IMR-90 (cell line): ENCODE data around the gene ADAMTSL1. TPM values are rescaled to one million over a fixed set of nuclear protein-coding genes. Genes with fewer than 3 reads are reported as not detected.

Experiments used
- ATAC-seq: fragments of 200-7000 bp; cut with Tn5 transposase; 2 replicates; pipeline ENCODE4 v1.9.1; 2020; ENCODE audit warnings: low read depth, mild to moderate bottlenecking, moderate library complexity
- BruUV-seq: library from RNA; stranded (reverse); fragments of 400-500 nt; replicated peaks from 2 replicates; lab custom pipeline; 2021; lab: Mats Ljungman, UMichigan
- CTCF ChIA-PET: fragments of 300-600 bp; formaldehyde crosslinking; extraction: SDS; loops from one replicate; lab custom pipeline; 2021; ENCODE audit warnings: antibody characterized with exemption; lab: Yijun Ruan, JAX
- POLR2A ChIA-PET: fragments of 300-600 bp; sonication (Branson Sonifier 250); formaldehyde crosslinking; loops from one replicate; lab custom pipeline; 2022; ENCODE audit warnings: antibody characterized with exemption; ENCODE audit not compliant: unreplicated experiment; lab: Charles Lee
- DNase-seq: peaks from one replicate; pipeline ENCODE4 v3.0.0; 2013
- H2AFZ ChIP-seq: replicated peaks from 2 replicates; pipeline ENCODE3; 2013; ENCODE audit warnings: low read length, mild to moderate bottlenecking; ENCODE audit not compliant: poor library complexity
- H2AK5ac ChIP-seq: 2 replicates; pipeline ENCODE4 v1.6.1; 2013; ENCODE audit warnings: low read depth, low read length, inconsistent platforms
- H2AK9ac ChIP-seq: replicated peaks from 2 replicates; pipeline ENCODE3; 2013; ENCODE audit warnings: mild to moderate bottlenecking, low read depth, low read length, moderate library complexity; ENCODE audit not compliant: poor library complexity
- H2BK120ac ChIP-seq: 2 replicates; pipeline ENCODE4 v1.6.1; 2013; ENCODE audit warnings: low read depth, low read length, inconsistent platforms
- H2BK15ac ChIP-seq: 3 replicates; pipeline ENCODE4 v1.6.1; 2013; ENCODE audit warnings: low read depth, low read length, inconsistent platforms
- H2BK20ac ChIP-seq: 2 replicates; pipeline ENCODE4 v1.6.1; 2013; ENCODE audit warnings: low read depth, mild to moderate bottlenecking, inconsistent platforms, low read length, moderate library complexity
- H2BK5ac ChIP-seq: 2 replicates; pipeline ENCODE4 v1.6.1; 2013; ENCODE audit warnings: mild to moderate bottlenecking, low read depth, low read length, inconsistent platforms; ENCODE audit not compliant: poor library complexity, severe bottlenecking
- H3K14ac ChIP-seq: replicated peaks from 2 replicates; pipeline ENCODE4 v1.6.1; 2013; ENCODE audit warnings: low read depth, low read length, inconsistent platforms
- H3K18ac ChIP-seq: 2 replicates; pipeline ENCODE4 v1.6.1; 2013; ENCODE audit warnings: low read depth, low read length, control low read depth
- H3K23ac ChIP-seq: 2 replicates; pipeline ENCODE4 v1.6.1; 2013; ENCODE audit warnings: low read depth, low read length, inconsistent platforms
- H3K27ac ChIP-seq: 2 replicates; pipeline ENCODE4 v1.5.1; 2013; ENCODE audit warnings: mild to moderate bottlenecking, control low read depth, low read length; ENCODE audit not compliant: insufficient read depth
- H3K27me3 ChIP-seq: 2 replicates; pipeline ENCODE4 v1.6.1; 2013; ENCODE audit warnings: low read length; ENCODE audit not compliant: control insufficient read depth, insufficient read depth
- H3K36me3 ChIP-seq: 2 replicates; pipeline ENCODE4 v1.6.1; 2013; ENCODE audit warnings: low read length, mixed read lengths; ENCODE audit not compliant: control insufficient read depth, insufficient read depth
- H3K4ac ChIP-seq: 2 replicates; pipeline ENCODE4 v1.6.1; 2013; ENCODE audit warnings: low read depth, low read length, inconsistent platforms
- H3K4me1 ChIP-seq: 2 replicates; pipeline ENCODE4 v1.6.1; 2013; ENCODE audit warnings: low read length, mixed read lengths; ENCODE audit not compliant: control insufficient read depth, insufficient read depth
- H3K4me2 ChIP-seq: 2 replicates; pipeline ENCODE4 v1.6.1; 2013; ENCODE audit warnings: low read depth, mild to moderate bottlenecking, control low read depth, low read length, moderate library complexity
- H3K4me3 ChIP-seq: 2 replicates; pipeline ENCODE4 v1.5.1; 2013; ENCODE audit warnings: low read depth, mild to moderate bottlenecking, control low read depth, low read length, moderate library complexity; ENCODE audit not compliant: insufficient read depth
- H3K56ac ChIP-seq: 2 replicates; pipeline ENCODE4 v1.6.1; 2013; ENCODE audit warnings: low read length, inconsistent platforms; ENCODE audit not compliant: insufficient read depth; ENCODE audit errors: extremely low read depth
- H3K79me1 ChIP-seq, 2 experiments: 2 replicates each; pipeline ENCODE4 v1.6.1; 2013; ENCODE audit warnings: low read length in 2 of 2, inconsistent platforms in 1 of 2, low read depth in 1 of 2
- H3K9ac ChIP-seq: 2 replicates; pipeline ENCODE4 v1.6.1; 2013; ENCODE audit warnings: low read depth, low read length, control low read depth
- H3K9me1 ChIP-seq: 2 replicates; pipeline ENCODE4 v1.6.1; 2013; ENCODE audit warnings: low read length, inconsistent platforms; ENCODE audit not compliant: insufficient read depth
- H3K9me3 ChIP-seq: 2 replicates; pipeline ENCODE4 v1.6.1; 2013; ENCODE audit warnings: low read length; ENCODE audit not compliant: control insufficient read depth, insufficient read depth
- H4K20me1 ChIP-seq: 2 replicates; pipeline ENCODE4 v1.6.1; 2013; ENCODE audit warnings: low read length, inconsistent platforms; ENCODE audit not compliant: insufficient read depth
- H4K5ac ChIP-seq: 2 replicates; pipeline ENCODE4 v1.6.1; 2013; ENCODE audit warnings: mild to moderate bottlenecking, low read depth, low read length, control low read depth
- H4K8ac ChIP-seq, 2 experiments: 2 replicates each; pipeline ENCODE4 v1.6.1; 2013; ENCODE audit warnings: low read depth in 2 of 2, low read length in 2 of 2, control low read depth in 1 of 2, inconsistent platforms in 1 of 2
- H4K91ac ChIP-seq: 2 replicates; pipeline ENCODE4 v1.6.1; 2013; ENCODE audit warnings: low read depth, low read length, inconsistent platforms; ENCODE audit not compliant: insufficient read depth
- BHLHE40 ChIP-seq: fragments of 150-350 bp; IDR thresholded peaks from 2 replicates; pipeline ENCODE4 v1.6.1; 2016; ENCODE audit warnings: mild to moderate bottlenecking, low read depth, low read length
- MAFK ChIP-seq: IDR thresholded peaks from 2 replicates; pipeline ENCODE4 v1.6.1; 2012; ENCODE audit warnings: low read depth, low read length, improper control_type of control experiment
- NFE2L2 ChIP-seq: fragments of 150-350 bp; IDR thresholded peaks from 2 replicates; pipeline ENCODE4 v1.6.1; 2016; ENCODE audit warnings: low read depth, mild to moderate bottlenecking, low read length
- RAD21 ChIP-seq: IDR thresholded peaks from 2 replicates; pipeline ENCODE4 v1.6.1; 2012; ENCODE audit warnings: low read length, improper control_type of control experiment
- RFX5 ChIP-seq: IDR thresholded peaks from 2 replicates; pipeline ENCODE4 v1.8.0; 2012; ENCODE audit warnings: low read depth, mild to moderate bottlenecking, low read length, moderate library complexity
- SMC3 ChIP-seq: fragments of 150-350 bp; IDR thresholded peaks from 2 replicates; pipeline ENCODE4 v1.6.1; 2016; ENCODE audit warnings: low read depth, mild to moderate bottlenecking, antibody characterized with exemption, low read length, moderate library complexity
- WGBS, 2 experiments: methylation state at CpG; one replicate each; pipeline versions ENCODE4 v1.1.5 to v1.1.7; 2013; ENCODE audit warnings: missing lambda C conversion rate in 2 of 2; ENCODE audit not compliant: insufficient read length in 1 of 2; ENCODE audit errors: extremely low coverage in 2 of 2; 5-methylcytosine and 5-hydroxymethylcytosine counted together
- dilution Hi-C: fragments of 300-500 bp; cut with HindIII; formaldehyde crosslinking; loops from one replicate; pipeline ENCODE4 v1.14.3; 2018; ENCODE audit warnings: low sequenced_read_pairs; ENCODE audit not compliant: unreplicated experiment
- in situ Hi-C: fragments of 300-500 bp; cut with MboI; formaldehyde crosslinking; loops from 3 replicates; pipeline ENCODE4 v1.14.3; 2019; ENCODE audit warnings: low sequenced_read_pairs, inconsistent platforms, mixed read lengths
- intact Hi-C: fragments of 100-400 bp; cut with micrococcal nuclease; formaldehyde crosslinking; loops from 2 replicates; pipeline ENCODE4 v1.10.0; 2022
- polyA plus RNA-seq, 3 experiments: library from polyadenylated mRNA; depleted of rRNA; stranded (reverse); fragments of >200 nt; gene quantifications; 2 replicates each; pipeline ENCODE4 v1.2.3, GENCODE V29; 2012; ENCODE audit warnings: low replicate concordance in 1 of 3
- total RNA-seq: library from RNA; depleted of rRNA; stranded (reverse); fragments of >200 nt; gene quantifications from 2 replicates; pipeline ENCODE4 v1.2.3, GENCODE V29; 2012
- TF ChIP-seq, protein P1 (sequence below): fragments of 150-350 bp; IDR thresholded peaks from 2 replicates; pipeline ENCODE4 v1.6.1; 2017; ENCODE audit warnings: mild to moderate bottlenecking, antibody characterized with exemption, low read length, low read depth

The ADAMTSL1 gene
- total and polyA plus RNA-seq, 2 of the 4 experiments (the other 2 are of a cell fraction) = 38.2 to 62.2 TPM

DNA sequence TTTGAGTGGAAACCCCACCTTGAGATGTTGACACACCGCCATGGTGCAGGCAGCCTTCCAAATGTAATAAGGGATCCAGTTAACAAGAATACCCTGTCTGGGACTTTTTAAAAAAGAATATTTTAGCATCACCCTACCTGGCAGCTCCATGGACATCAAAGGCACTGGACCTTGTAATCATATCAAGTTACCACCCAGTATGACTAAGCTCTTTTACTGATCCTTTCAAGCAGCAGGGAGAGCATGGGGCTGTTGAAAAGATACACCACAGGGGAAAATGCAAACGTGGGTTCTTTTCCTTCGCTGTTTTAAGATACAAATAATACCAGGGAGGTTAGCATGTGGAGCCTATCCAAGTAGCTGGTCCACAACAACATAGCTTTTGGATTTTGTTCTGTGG lies 347.8 kb downstream of the ADAMTSL1 start:
- Histone ChIP-seq H3K56ac (no peak overlapping the region), H3K18ac (no peak overlapping the region), H3K9me1 (0 out of 2 replicates have a peak, but pooled peaks cover 3% of the 10 kb centered on the region), H2AK9ac (peak overlapping the region; percentile 25), H3K4me3 (no peak overlapping the region), H3K79me1 (no peaks in the 10 kb centered on the region), H3K4me1 (peaks cover 5% of the 10 kb centered on the region), H2AK5ac (no peak overlapping the region; the same call in 1 of the 2 replicates), H3K9ac (no peak overlapping the region), H3K23ac (no peak overlapping the region), H2BK120ac (peak overlapping the region; percentile 9; the same call in 1 of the 2 replicates), H3K27me3 (no peaks in the 10 kb centered on the region), H3K4me2 (no peak overlapping the region), H4K91ac (no peak overlapping the region), H2BK20ac (no peak overlapping the region), H3K4ac (no peak overlapping the region), H3K27ac (no peak overlapping the region), H2BK15ac (no peak overlapping the region), H2BK5ac (no peak overlapping the region), H4K5ac (no peak overlapping the region), H3K9me3 (no peaks in the 10 kb centered on the region), H3K14ac (peak overlapping the region; percentile 39; the same call in 1 of the 2 replicates), H4K20me1 (no peaks in the 10 kb centered on the region), H3K36me3 (no peaks in the 10 kb centered on the region), H4K8ac (no peak overlapping the region), H2AFZ (no peak overlapping the region)
- CTCF ChIA-PET = no interaction called here
- ATAC-seq = peak; percentile 27; the same call in 1 of the 2 replicates
- POLR2A ChIA-PET = no interaction called here
- peak; percentile 52 for DNase-seq
- no peak for TF ChIP-seq RFX5
- TF ChIP-seq SMC3 = no peak
- no peak for TF ChIP-seq RAD21
- TF ChIP-seq MAFK = no peak
- TF ChIP-seq, protein P1, sequence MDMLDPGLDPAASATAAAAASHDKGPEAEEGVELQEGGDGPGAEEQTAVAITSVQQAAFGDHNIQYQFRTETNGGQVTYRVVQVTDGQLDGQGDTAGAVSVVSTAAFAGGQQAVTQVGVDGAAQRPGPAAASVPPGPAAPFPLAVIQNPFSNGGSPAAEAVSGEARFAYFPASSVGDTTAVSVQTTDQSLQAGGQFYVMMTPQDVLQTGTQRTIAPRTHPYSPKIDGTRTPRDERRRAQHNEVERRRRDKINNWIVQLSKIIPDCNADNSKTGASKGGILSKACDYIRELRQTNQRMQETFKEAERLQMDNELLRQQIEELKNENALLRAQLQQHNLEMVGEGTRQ = no peak
- no peak for TF ChIP-seq BHLHE40
- peak; percentile 71 for TF ChIP-seq NFE2L2
- dilution Hi-C loops = no loop called here
- in situ Hi-C loops = no loop called here
- WGBS, 2 experiments = no CpG with 5 or more reads among the region's 3 CpGs
- intact Hi-C loops = loop anchor here (10.0 kb wide), 2 partner anchors 187 to 567 kb away; no protein-coding TSS in a partner anchor
- no TSS peak for BruUV-seq
